IPS DF 19.7 (cell line): Measurements from ENCODE around the gene LEF1.

ENCODE experiments used
- DNase-seq: peaks from one replicate; pipeline ENCODE4 v3.0.0-alpha.2; 2013; ENCODE audit warnings: low read depth, low spot score

LEF1 gene

GRCh38 chr4:108168671-108169523 lies at the start of gene LEF1:
Gene LEF1 (minus strand): TSS chr4:108168932. CDS start chr4:108167767, 1,165 bp downstream.
- no peak for DNase-seq

DNA sequence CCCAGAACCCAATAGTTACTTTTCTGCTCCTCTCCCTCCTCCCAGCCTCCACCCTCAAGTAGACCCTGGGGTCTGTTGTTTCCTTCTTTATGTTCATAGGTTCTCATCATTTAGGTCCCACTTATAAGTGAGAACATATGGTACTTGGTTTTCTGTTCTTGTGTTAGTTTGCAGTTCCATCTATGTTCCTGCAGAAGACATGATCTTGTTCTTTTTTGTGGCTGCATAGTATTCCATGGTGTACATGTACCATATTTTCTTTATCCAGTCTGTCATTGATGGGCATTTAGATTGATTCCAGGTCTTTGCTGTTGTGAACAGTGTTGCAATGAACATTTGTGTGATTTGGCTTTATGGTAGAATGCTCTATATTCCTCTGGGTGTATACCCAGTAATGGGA lies 47.8 kb upstream of the LEF1 start:
- no peak for DNase-seq

GRCh38 chr4:108215055-108215454 lies 46.3 kb upstream of the LEF1 start:
- no peak for DNase-seq

DNA sequence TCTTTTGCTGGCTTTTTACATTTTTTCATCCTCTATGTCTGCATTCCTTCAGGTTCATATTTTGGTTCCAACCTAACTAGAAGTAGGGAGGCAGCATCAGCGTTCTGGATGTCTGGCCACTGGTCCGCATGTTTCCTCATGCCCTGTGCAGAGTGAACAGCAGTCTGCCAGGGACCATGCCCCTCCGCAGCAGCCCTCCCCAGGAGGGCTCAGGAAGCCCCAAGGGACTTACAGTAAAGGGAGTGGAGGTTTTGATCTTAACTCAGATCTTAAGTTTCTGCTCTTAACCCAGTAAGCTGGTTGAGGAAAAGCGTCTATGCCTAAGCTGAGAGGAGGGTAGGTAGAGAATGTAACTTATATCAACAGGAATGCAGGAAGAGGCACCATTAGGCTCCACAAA lies 45.0 kb upstream of the LEF1 start:
- DNase-seq: no peak

DNA sequence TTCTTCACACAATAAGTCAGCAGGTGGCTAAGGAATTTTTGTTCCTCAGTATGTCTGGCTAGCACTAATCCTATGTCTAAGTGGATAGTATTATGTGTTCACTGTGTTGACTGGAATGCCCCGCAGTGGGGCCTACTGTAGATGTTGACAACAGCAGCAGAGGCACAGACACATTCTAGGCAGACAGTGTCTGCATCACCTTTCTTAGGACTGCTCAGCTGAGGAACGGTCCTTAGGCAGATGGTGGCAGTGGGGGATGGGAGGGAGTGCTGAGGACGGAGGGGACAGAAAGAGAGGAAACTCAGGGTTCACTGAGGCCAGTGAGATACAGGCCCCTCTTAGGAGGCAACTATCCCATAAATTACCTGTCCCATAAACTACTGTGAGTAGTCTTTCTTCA lies 44.6 kb upstream of the LEF1 start:
- DNase-seq: no peak

DNA sequence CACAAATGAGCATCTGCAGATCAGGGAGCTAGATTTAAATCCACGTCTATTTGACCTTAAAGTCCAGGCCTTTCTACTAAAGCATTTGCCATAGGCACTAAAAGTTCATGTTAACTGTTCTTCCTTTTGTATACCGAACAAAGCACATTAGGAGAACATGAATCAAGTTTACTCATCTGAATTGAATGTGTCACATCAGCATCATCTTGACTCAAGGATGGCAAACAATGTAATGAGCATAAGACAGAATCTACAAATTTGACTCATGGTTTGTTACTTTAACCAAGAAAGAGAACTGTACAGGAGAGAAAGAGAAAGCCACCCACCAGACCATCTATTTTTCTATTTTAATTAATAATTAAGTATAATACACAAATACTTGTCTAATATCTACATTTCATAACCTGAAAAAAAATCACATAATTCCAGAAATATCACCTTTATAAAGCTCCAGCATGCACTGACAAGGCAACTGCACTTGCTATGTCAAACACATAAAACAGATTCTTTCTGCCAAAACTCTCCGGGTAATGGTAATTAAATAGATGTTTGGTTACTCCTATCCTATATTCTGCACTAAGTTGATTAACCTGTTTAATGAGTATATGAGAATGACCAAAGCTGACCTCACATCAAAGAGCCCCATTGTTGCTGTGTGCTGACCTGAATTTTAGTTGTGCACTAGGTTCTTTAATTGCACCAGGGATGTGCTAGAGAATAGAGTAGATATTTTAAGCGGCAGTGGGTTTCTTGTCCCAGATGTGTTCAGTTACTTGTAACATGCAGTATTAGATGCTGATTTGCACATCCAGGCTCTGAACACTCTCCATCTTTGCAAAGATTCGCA lies 42.5 kb upstream of the LEF1 start:
- no peak for DNase-seq

DNA sequence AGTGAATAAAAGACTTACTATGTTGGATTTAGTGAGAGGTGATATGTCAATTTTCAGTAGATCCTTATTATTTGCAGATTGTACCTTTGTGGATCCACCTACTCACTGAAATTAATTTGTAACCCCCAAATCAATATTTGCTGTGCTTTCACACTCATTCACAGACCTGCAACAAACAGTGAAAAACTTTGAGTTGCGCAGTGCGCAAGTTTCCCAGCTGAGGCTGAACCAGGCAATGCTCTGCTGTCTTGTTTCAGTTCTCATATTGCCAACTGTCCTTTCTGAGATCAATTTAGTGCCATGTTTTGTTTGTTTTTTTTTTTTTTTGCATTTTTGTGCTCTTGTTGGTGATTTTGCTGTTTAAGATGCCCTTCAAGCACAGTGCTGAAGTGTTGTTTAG lies 40.8 kb upstream of the LEF1 start:
- no peak for DNase-seq

DNA sequence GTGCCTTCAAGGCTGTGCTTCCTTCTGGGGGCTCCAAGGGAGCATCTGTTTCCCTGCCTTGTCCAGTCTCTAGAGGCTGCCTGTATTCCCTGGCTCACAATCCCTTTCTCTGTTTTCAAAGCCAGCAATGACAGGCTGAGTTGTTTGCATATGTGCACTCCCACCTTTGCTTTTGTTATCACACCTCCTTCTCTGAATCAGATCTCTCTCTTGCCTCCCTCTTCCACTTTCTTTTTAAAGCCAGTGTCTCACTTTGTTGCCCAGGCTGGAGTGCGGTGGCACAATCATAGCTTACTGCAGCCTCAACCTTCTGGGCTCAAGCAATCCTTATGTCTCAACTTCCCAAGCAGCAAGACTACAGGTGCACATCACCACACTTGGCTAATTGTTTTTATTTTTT lies 37.1 kb upstream of the LEF1 start:
- DNase-seq: no peak

GRCh38 chr4:108204518-108204917 lies 35.8 kb upstream of the LEF1 start:
- no peak for DNase-seq

DNA sequence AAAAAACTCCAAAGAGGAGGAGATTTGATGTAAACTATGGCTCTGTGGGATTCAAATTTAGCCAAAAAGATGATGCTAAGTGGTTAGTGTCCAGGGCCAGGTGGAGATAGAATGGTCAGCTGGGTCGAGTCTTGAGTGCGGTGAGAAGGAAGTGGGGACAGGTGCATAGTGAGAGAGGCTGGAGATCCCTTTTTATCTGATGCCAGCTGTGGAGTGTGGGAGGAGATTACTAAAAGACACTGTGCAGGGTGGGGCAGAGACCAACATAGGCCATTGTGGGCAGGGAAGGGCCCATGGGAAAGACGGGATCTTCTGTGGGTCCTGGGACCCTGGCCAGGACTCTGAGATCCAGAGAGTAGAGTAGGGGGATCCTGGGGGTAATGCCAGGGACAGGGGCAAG lies 34.6 kb upstream of the LEF1 start:
- DNase-seq: no peak

GRCh38 chr4:108201774-108202173 lies 33.0 kb upstream of the LEF1 start:
- DNase-seq: no peak

- no peak for DNase-seq
These were observed 31.1 kb upstream of the LEF1 start for GRCh38 chr4:108199881-108200280.

DNA sequence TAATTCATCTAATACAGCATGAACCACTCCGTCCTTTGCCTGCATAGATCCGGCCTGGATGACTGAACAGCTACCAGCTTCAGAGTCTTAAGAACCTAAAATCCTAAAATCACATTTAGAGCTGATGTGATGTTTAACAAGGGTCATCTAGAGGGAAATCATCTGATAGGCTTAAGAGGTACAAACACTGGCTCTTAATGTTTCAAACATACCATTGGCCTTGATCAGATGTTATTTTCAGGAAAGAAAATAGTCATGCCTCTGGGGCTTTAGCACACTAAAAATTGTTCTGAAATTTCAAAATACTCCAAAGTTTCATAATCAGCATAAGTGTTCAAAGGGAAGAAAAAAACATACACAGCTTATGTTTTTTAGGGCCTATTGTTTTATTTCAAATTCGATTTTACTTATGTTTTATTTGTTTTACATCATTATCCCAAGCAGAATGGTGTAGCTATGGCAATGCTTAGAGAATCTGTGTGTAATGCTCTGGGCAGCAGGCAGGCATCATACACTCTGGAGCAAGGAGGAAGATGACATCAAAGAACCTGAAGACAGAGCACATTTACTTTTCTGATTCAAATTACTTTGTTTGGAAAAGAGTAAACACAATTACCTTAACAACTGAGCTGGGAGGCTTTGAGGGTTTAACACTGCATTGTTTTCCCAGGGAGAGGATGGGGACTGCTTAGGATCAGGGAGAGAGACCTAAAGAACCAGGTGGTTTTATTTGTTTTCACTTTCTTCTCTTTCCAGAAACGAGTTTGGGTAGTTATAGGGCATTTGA lies 25.3 kb upstream of the LEF1 start:
- DNase-seq: peak; percentile 42

DNA sequence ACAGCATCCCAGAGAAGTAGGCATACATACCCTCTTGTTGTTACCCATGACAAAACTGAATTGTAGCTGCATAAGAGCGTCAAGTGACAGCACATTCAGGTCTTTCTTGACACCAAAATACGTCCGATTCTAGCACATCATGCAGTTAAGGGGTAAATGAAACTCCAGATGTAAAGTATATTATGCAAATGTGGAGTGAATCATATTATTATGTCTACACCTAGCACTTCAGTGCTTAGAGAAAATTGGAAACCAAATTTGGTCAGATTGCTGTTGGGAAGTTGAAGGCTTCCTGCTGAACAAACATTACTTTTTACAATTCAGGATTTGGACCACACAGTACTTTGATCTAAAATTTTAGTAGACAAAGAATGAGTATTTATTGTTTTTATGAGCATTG lies 24.2 kb upstream of the LEF1 start:
- DNase-seq: no peak

- no peak for DNase-seq
These were observed 23.3 kb upstream of the LEF1 start for GRCh38 chr4:108192056-108192455.

DNA sequence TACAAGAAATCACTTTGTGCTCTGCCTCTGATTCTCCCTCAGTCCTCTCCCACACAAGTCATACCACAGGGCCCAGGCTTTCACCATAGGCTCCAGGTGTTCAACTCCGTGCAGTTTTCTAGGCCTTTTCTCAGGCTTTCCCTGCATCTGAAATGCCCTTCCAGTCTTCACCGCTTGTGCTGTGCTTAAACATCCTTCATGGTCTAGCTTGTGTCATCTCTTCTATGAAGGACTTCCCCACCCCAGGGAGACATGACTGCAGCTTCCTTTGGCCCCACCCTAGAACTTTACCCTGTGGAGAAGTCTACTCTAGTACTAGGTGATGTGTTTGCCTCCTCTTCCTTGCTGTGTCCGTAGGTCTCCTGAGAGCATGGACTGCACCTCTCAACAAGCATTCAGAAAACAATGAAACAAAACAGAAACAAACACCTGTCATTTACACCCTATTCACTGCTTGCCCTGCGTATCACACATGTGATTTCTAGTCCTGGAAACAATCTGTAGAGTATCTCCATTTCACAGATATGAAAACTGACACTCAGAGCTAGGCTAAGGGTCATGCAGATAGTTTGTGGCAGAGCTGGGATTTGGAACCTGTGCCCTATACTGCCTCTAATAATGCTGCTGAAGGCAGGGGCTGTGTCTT lies 22.7 kb upstream of the LEF1 start:
- no peak for DNase-seq

DNA sequence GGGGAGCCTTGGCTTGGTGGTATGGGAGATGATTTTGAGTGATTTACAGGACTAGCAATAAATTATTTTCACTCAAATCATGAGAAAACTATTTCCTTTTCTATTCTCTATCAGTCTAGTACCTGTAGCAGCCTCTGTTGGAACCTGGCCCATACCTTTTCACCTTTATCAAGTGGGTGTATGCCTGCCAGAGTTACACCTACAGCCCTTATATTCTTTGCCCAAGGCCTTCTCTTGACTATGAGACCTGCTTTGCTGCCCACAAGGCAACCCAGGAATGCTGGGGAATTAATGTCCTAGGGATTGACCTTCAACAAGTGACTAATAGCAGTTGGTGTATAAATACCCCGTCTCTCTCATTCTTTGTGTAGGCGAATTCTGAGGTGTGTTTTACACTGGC lies 20.0 kb upstream of the LEF1 start:
- no peak for DNase-seq

GRCh38 chr4:108185252-108185651 lies 16.5 kb upstream of the LEF1 start:
- no peak for DNase-seq

DNA sequence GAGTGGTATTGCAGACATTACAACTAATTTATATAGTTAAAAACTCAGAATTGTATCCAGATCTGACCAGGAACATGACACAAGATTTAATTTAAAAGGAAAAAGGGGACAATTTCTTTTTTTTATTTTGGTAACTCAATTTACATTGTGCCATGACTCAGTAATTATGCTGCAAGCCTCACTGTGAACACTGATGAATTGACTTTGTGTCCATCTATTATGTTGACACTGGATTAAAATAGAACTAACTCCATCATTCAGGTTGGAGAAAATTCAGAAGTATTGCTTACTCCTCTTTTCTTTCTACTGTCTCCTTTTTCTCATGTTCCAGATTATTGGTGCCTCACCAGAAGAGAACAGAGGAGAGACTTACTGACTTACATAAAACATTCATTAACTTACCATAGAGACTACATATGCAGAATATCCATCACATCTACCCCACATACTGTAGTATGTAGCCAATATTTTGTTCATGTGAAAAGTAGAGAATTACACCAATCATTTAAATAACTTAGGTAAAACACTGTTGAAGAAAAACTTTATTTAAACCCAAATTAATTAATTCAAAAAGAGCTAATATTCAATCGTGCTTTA lies 15.8 kb upstream of the LEF1 start:
- no peak for DNase-seq

- no peak for DNase-seq
These were observed 13.0 kb upstream of the LEF1 start for GRCh38 chr4:108181704-108182103.

GRCh38 chr4:108180513-108180912 lies 11.8 kb upstream of the LEF1 start:
- DNase-seq: no peak
